H1 (cell line): ENCODE data around the gene STX5. TPM values are rescaled to one million over a fixed set of nuclear protein-coding genes. Genes with fewer than 3 reads are reported as not detected.

ENCODE experiments used
- KDM4A ChIP-seq: IDR thresholded peaks from one replicate; pipeline ENCODE4 v1.7.1; 2012; ENCODE audit warnings: low read depth, mild to moderate bottlenecking, moderate library complexity, low read length, inconsistent platforms; ENCODE audit not compliant: severe bottlenecking
- POU5F1 ChIP-seq: IDR thresholded peaks from 2 replicates; pipeline ENCODE4 v1.6.1; 2011; ENCODE audit warnings: low read depth, mild to moderate bottlenecking, low read length, moderate library complexity
- polyA plus RNA-seq, 7 experiments: library from polyadenylated mRNA; depleted of rRNA in 3 of 7; stranded (reverse) in 5 of 7; unstranded in 2 of 7; fragments of >200 nt in 5 of 7; fragments of 200-250 nt in 2 of 7; gene quantifications; 1 replicate in 5 of 7; 2 replicates in 1 of 7; 4 replicates in 1 of 7; pipeline versions ENCODE4 v1.2.1 to v1.2.3, GENCODE V29; 2011 to 2013; ENCODE audit warnings: missing spikeins in 2 of 7, mixed read lengths in 2 of 7
- total RNA-seq: library from RNA; stranded (reverse); fragmentation: NEBNext Ultra II Directional; extraction: Animal tissue kit (Norgen Biotek cat#: 25700); gene quantifications from 2 replicates; pipeline ENCODE4 v1.2.1, GENCODE V29; 2021

Gene STX5
- total and polyA plus RNA-seq, 2 of the 8 experiments (the other 6 are each of a cell fraction or from before 2014, with no cell fraction given): 24.2 to 28.5 TPM

- TF ChIP-seq KDM4A (no peak), POU5F1 (no peak)
Observed at GRCh38 chr11:62817129-62817528, 14.7 kb downstream of the STX5 start (continued).
